H1 (cell line): ENCODE measurements around the gene HAS3. TPM values are rescaled to one million over a fixed set of nuclear protein-coding genes. Genes with fewer than 3 reads are reported as not detected.

Experiments
- CHD7 ChIP-seq: fragments of 300-600 bp; sonication (generic); IDR thresholded peaks from 2 replicates; pipeline ENCODE4 v1.7.1; 2012; ENCODE audit warnings: low read length, moderate library complexity, mild to moderate bottlenecking, inconsistent platforms; ENCODE audit not compliant: insufficient replicate concordance
- JUN ChIP-seq: IDR thresholded peaks from 2 replicates; pipeline ENCODE4 v1.6.1; 2011; ENCODE audit warnings: low read depth, mild to moderate bottlenecking, improper control_type of control experiment, low read length
- polyA plus RNA-seq, 7 experiments: library from polyadenylated mRNA; depleted of rRNA in 3 of 7; stranded (reverse) in 5 of 7; unstranded in 2 of 7; fragments of >200 nt in 5 of 7; fragments of 200-250 nt in 2 of 7; gene quantifications; 1 replicate in 5 of 7; 2 replicates in 1 of 7; 4 replicates in 1 of 7; pipeline versions ENCODE4 v1.2.1 to v1.2.3, GENCODE V29; 2011 to 2013; ENCODE audit warnings: missing spikeins in 2 of 7, mixed read lengths in 2 of 7
- total RNA-seq: library from RNA; stranded (reverse); fragmentation: NEBNext Ultra II Directional; extraction: Animal tissue kit (Norgen Biotek cat#: 25700); gene quantifications from 2 replicates; pipeline ENCODE4 v1.2.1, GENCODE V29; 2021

Gene HAS3
- total and polyA plus RNA-seq, 2 of the 8 experiments (the other 6 are each of a cell fraction or from before 2014, with no cell fraction given) = 32.1 to 69.6 TPM

- TF ChIP-seq CHD7 = no peak
- no peak for TF ChIP-seq JUN
Measured at GRCh38 chr16:69118994-69119393, 13.5 kb downstream of the HAS3 start (continued).
